Stimulated activated CD4-positive, alpha-beta T cell treated with anti-CD3 and anti-CD28 coated beads, Interleukin-4, amount 100 ng/mL, for 48 hours (primary cell): ENCODE results near the gene GRK5.

ENCODE experiments used
- DNase-seq, 2 donors: peaks; one replicate each; pipeline ENCODE4 v3.0.0-alpha.2; 2020; ENCODE audit warnings: low read depth in 2 of 2

The GRK5 gene

GRCh38 chr10:119377958-119378736, 170.8 kb downstream of the GRK5 start:
- DNase-seq, result no peak

GRCh38 chr10:119378737-119379067, 171.3 kb downstream of the GRK5 start:
- no peak for DNase-seq

GRCh38 chr10:119379466-119380071, 172.2 kb downstream of the GRK5 start:
- DNase-seq, result no peak

GRCh38 chr10:119383174-119383856, 175.9 kb downstream of the GRK5 start:
- no peak for DNase-seq

- DNase-seq, result no peak
These were observed 176.8 kb downstream of the GRK5 start for GRCh38 chr10:119384127-119384526.

GRCh38 chr10:119386666-119387065, 179.3 kb downstream of the GRK5 start:
- no peak for DNase-seq

- no peak for DNase-seq
These were observed 181.5 kb downstream of the GRK5 start for GRCh38 chr10:119388849-119389345.

- DNase-seq, result no peak
These were observed 184.3 kb downstream of the GRK5 start for GRCh38 chr10:119391440-119392251.

GRCh38 chr10:119393019-119393418, 185.6 kb downstream of the GRK5 start:
- DNase-seq, result no peak

GRCh38 chr10:119393421-119393820, 186.1 kb downstream of the GRK5 start:
- DNase-seq, result no peak

- no peak for DNase-seq
These were observed 186.5 kb downstream of the GRK5 start for GRCh38 chr10:119393845-119394244.

GRCh38 chr10:119394657-119395279, 187.4 kb downstream of the GRK5 start:
- no peak for DNase-seq

- DNase-seq, result no peak
These were observed 188.1 kb downstream of the GRK5 start for GRCh38 chr10:119395280-119396007.

GRCh38 chr10:119396008-119396708, 188.8 kb downstream of the GRK5 start:
- no peak for DNase-seq

GRCh38 chr10:119396709-119397071, 189.3 kb downstream of the GRK5 start:
- DNase-seq, result no peak

GRCh38 chr10:119397416-119397815, 190.0 kb downstream of the GRK5 start:
- no peak for DNase-seq

- no peak for DNase-seq
These were observed 191.6 kb downstream of the GRK5 start for GRCh38 chr10:119398996-119399395.

- DNase-seq, result no peak
These were observed 192.1 kb downstream of the GRK5 start for GRCh38 chr10:119399466-119399865.

- DNase-seq, result no peak
These were observed 194.5 kb downstream of the GRK5 start for GRCh38 chr10:119401671-119402395.

- DNase-seq, result no peak
These were observed 196.6 kb downstream of the GRK5 start for GRCh38 chr10:119403921-119404320.
